Trophoblast cell (in vitro differentiated cells and primary cell): Measurements from ENCODE around the gene TBCD.

Experiments
- DNase-seq, 2 donors: peaks; one replicate each; pipeline ENCODE4 v3.0.0-alpha.2; 2016
- H2AFZ ChIP-seq: 2 replicates; pipeline ENCODE4 v1.6.1; 2013; ENCODE audit warnings: low read length, moderate library complexity, mild to moderate bottlenecking; ENCODE audit not compliant: insufficient read depth, poor library complexity
- H2AK5ac ChIP-seq: 2 replicates; pipeline ENCODE4 v1.6.1; 2013; ENCODE audit warnings: mild to moderate bottlenecking, low read length
- H2BK120ac ChIP-seq: 2 replicates; pipeline ENCODE4 v1.6.1; 2013; ENCODE audit warnings: low read length, mild to moderate bottlenecking, moderate library complexity; ENCODE audit not compliant: insufficient read depth, poor library complexity
- H2BK12ac ChIP-seq: 2 replicates; pipeline ENCODE4 v1.6.1; 2013; ENCODE audit warnings: mild to moderate bottlenecking, low read length, moderate library complexity
- H2BK5ac ChIP-seq: 2 replicates; pipeline ENCODE4 v1.6.1; 2013; ENCODE audit warnings: low read length, low read depth, moderate library complexity, mild to moderate bottlenecking; ENCODE audit not compliant: poor library complexity
- H3K14ac ChIP-seq: 2 replicates; pipeline ENCODE4 v1.6.1; 2013; ENCODE audit warnings: mild to moderate bottlenecking, low read length
- H3K18ac ChIP-seq: 2 replicates; pipeline ENCODE4 v1.6.1; 2013; ENCODE audit warnings: mild to moderate bottlenecking, low read length
- H3K23ac ChIP-seq: 2 replicates; pipeline ENCODE4 v1.6.1; 2013; ENCODE audit warnings: low read length
- H3K27ac ChIP-seq: 2 replicates; pipeline ENCODE4 v1.5.1; 2013; ENCODE audit warnings: low read depth, mild to moderate bottlenecking, inconsistent platforms, low read length, moderate library complexity
- H3K27me3 ChIP-seq: 2 replicates; pipeline ENCODE4 v1.6.1; 2013; ENCODE audit warnings: inconsistent platforms, mild to moderate bottlenecking, low read length, moderate library complexity; ENCODE audit not compliant: insufficient read depth
- H3K36me3 ChIP-seq, 2 experiments: 1 replicate in 1 of 2; 2 replicates in 1 of 2; pipeline ENCODE4 v1.6.1; 2013; ENCODE audit warnings: low read length in 2 of 2, mild to moderate bottlenecking in 2 of 2, moderate library complexity in 1 of 2; ENCODE audit not compliant: insufficient read depth in 2 of 2, control insufficient read depth in 1 of 2
- H3K4ac ChIP-seq: 2 replicates; pipeline ENCODE4 v1.6.1; 2013; ENCODE audit warnings: low read depth, mild to moderate bottlenecking, low read length, moderate library complexity
- H3K4me1 ChIP-seq, 2 experiments: 1 replicate in 1 of 2; 2 replicates in 1 of 2; pipeline ENCODE4 v1.6.1; 2013; ENCODE audit warnings: low read length in 2 of 2, mild to moderate bottlenecking in 2 of 2, moderate library complexity in 1 of 2; ENCODE audit not compliant: insufficient read depth in 2 of 2, control insufficient read depth in 1 of 2
- H3K4me2 ChIP-seq: 2 replicates; pipeline ENCODE4 v1.6.1; 2013; ENCODE audit warnings: inconsistent platforms, mild to moderate bottlenecking, low read length, moderate library complexity
- H3K4me3 ChIP-seq: 2 replicates; pipeline ENCODE4 v1.5.1; 2013; ENCODE audit warnings: mild to moderate bottlenecking, low read depth, low read length, inconsistent platforms
- H3K79me1 ChIP-seq: one replicate; pipeline ENCODE4 v1.6.1; 2013; ENCODE audit warnings: low read length
- H3K79me2 ChIP-seq: 2 replicates; pipeline ENCODE4 v1.6.1; 2013; ENCODE audit warnings: low read length, mild to moderate bottlenecking; ENCODE audit not compliant: control insufficient read depth, insufficient read depth, poor library complexity
- H3K9ac ChIP-seq: 2 replicates; pipeline ENCODE4 v1.6.1; 2013; ENCODE audit warnings: mild to moderate bottlenecking, low read length
- H3K9me3 ChIP-seq: 2 replicates; pipeline ENCODE4 v1.6.1; 2013; ENCODE audit warnings: low read depth, mild to moderate bottlenecking, control low read depth, inconsistent platforms, low read length; ENCODE audit not compliant: insufficient read depth
- H4K12ac ChIP-seq: 2 replicates; pipeline ENCODE4 v1.6.1; 2013; ENCODE audit warnings: low read depth, mild to moderate bottlenecking, low read length, moderate library complexity
- H4K8ac ChIP-seq: 2 replicates; pipeline ENCODE4 v1.6.1; 2013; ENCODE audit warnings: low read depth, mild to moderate bottlenecking, low read length, moderate library complexity
- H4K91ac ChIP-seq: one replicate; pipeline ENCODE4 v1.6.1; 2013; ENCODE audit warnings: low read depth, mild to moderate bottlenecking, low read length, moderate library complexity
- WGBS: extraction: QIAGEN DNeasy Blood & Tissue Kit; methylation state at CpG from one replicate; pipeline ENCODE4 v1.1.7; 2013; ENCODE audit warnings: missing lambda C conversion rate; ENCODE audit not compliant: insufficient read length, insufficient coverage; ENCODE audit errors: extremely low coverage; 5-methylcytosine and 5-hydroxymethylcytosine counted together

TBCD gene

DNA sequence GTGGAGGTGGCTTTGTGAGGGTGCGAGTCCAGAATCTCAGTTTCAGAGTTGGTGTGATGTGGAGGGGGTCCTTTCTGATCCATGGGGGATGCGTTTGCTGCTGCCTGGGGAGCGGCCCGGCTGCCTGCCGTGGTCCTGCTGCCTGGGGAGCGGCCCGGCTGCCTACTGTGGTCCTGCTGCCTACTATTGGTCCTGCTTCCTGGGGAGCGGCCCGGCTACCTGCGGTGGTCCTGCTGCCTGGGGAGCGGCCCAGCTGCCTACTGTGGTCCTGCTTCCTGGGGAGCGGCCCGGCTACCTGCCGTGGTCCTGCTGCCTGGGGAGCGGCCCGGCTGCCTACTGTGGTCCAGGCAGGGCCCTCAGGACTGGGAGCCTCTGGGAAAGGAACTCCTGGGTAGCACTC lies 149.5 kb downstream of the TBCD start:
- Histone ChIP-seq H3K23ac (no peak overlapping the region), H3K36me3 (peaks cover 3 to 13% of the 10 kb centered on the region in 2 experiments), H3K9ac (no peak overlapping the region), H3K9me3 (peaks cover 4% of the 10 kb centered on the region), H3K4ac (no peak overlapping the region), H3K4me3 (no peak overlapping the region), H3K18ac (no peak overlapping the region), H2AK5ac (no peak overlapping the region), H3K27ac (no peak overlapping the region), H2AFZ (no peak overlapping the region), H2BK120ac (no peak overlapping the region), H3K27me3 (no peaks in the 10 kb centered on the region), H2BK5ac (no peak overlapping the region), H3K79me2 (no peaks in the 10 kb centered on the region), H4K12ac (no peak overlapping the region), H2BK12ac (no peak overlapping the region), H3K4me2 (no peak overlapping the region), H4K91ac (no peak overlapping the region), H3K79me1 (no peaks in the 10 kb centered on the region), H4K8ac (no peak overlapping the region), H3K14ac (no peak overlapping the region), H3K4me1 (peaks cover 0 to 5% of the 10 kb centered on the region in 2 experiments)
- no peak for DNase-seq
- WGBS, result no CpG with 5 or more reads among the region's 16 CpGs

GRCh38 chr17:82901856-82902255 lies 150.0 kb downstream of the TBCD start:
- no peak overlapping the region for H3K4me2 ChIP-seq
- DNase-seq, result no peak
- H3K9ac ChIP-seq, result no peak overlapping the region

DNA sequence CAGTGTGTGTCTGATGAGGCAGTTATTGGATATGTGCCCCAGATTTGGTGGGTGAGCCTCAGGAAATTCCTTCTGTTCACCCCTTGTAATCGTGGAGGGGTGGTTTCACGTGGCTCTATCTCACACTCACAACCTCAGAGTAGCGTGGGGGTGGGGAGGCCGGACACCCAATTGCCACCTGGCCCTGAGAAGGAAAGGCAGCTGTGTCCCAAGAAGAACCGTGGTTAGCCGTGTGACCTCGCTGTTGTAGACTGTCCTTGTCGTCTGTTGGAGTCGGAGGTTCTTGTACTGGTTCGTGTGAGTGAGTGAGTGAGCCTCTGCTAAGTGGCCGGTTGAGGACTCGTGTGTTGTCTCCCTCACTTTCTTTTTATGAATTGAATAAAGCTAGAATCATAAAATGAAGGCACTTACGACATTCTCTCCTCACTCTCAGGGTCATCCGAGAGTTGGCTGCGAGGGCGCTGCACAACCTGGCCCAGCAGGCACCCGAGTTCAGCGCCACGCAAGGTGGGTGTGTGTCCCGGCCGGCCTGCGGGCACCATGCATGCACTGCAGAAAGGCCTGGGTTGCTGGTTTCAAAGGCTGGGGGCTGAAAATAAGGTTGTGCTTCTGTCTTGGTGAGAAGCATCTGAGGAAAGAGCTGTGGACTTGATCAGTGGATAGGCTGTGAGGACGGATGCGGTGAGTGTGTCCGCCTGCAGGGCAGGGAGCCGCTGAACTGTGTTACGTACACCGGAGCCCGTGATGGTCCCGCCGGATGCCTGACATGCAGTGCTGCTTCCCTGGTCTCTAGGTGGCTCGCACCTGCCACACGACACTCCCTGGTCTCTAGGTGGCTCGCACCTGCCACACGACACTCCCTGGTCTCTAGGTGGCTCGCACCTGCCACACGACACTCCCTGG lies 151.4 kb downstream of the TBCD start:
- peaks cover 10 to 13% of the 10 kb centered on the region in 2 experiments for H3K36me3 ChIP-seq
- peaks cover 0 to 5% of the 10 kb centered on the region in 2 experiments for H3K4me1 ChIP-seq
- H4K12ac ChIP-seq, result no peak overlapping the region
- H2AK5ac ChIP-seq, result no peak overlapping the region
- H2AFZ ChIP-seq, result no peak overlapping the region
- no CpG with 5 or more reads among the region's 37 CpGs for WGBS
- no peak overlapping the region for H2BK12ac ChIP-seq
- H3K9me3 ChIP-seq, result peaks cover 3% of the 10 kb centered on the region
- no peak overlapping the region for H2BK5ac ChIP-seq
- H3K27me3 ChIP-seq, result no peaks in the 10 kb centered on the region
- H3K79me2 ChIP-seq, result no peaks in the 10 kb centered on the region
- H2BK120ac ChIP-seq, result no peak overlapping the region
- no peaks in the 10 kb centered on the region for H3K79me1 ChIP-seq
- no peak overlapping the region for H3K4me3 ChIP-seq
- no peak overlapping the region for H3K4me2 ChIP-seq
- DNase-seq, result no peak
- no peak overlapping the region for H4K8ac ChIP-seq
- H3K14ac ChIP-seq, result no peak overlapping the region
- H3K9ac ChIP-seq, result no peak overlapping the region
- no peak overlapping the region for H3K23ac ChIP-seq
- no peak overlapping the region for H3K18ac ChIP-seq
- H4K91ac ChIP-seq, result no peak overlapping the region
- no peak overlapping the region for H3K27ac ChIP-seq
- no peak overlapping the region for H3K4ac ChIP-seq

More at GRCh38 chr17:82901856-82902255, 150.0 kb downstream of the TBCD start:
- Histone ChIP-seq H2AK5ac (no peak overlapping the region), H3K27me3 (no peaks in the 10 kb centered on the region), H3K18ac (no peak overlapping the region), H3K27ac (no peak overlapping the region), H3K9me3 (peaks cover 3% of the 10 kb centered on the region), H4K91ac (no peak overlapping the region), H3K36me3 (peaks cover 7 to 13% of the 10 kb centered on the region in 2 experiments), H3K23ac (no peak overlapping the region), H2BK12ac (no peak overlapping the region), H3K4ac (no peak overlapping the region), H4K12ac (no peak overlapping the region), H3K4me3 (no peak overlapping the region), H3K4me1 (peaks cover 0 to 5% of the 10 kb centered on the region in 2 experiments), H3K79me2 (no peaks in the 10 kb centered on the region), H2BK120ac (no peak overlapping the region), H3K14ac (no peak overlapping the region), H3K79me1 (no peaks in the 10 kb centered on the region), H2AFZ (no peak overlapping the region), H2BK5ac (no peak overlapping the region), H4K8ac (no peak overlapping the region)
- no CpG with 5 or more reads among the region's 16 CpGs for WGBS

- Histone ChIP-seq H3K23ac (no peak overlapping the region), H3K18ac (no peak overlapping the region), H2AK5ac (no peak overlapping the region), H2AFZ (no peak overlapping the region), H4K12ac (no peak overlapping the region), H3K4me2 (no peak overlapping the region), H3K79me1 (no peaks in the 10 kb centered on the region), H2BK120ac (no peak overlapping the region), H3K4me3 (no peak overlapping the region), H3K9ac (no peak overlapping the region), H3K9me3 (no peaks in the 10 kb centered on the region), H3K14ac (no peak overlapping the region), H2BK5ac (no peak overlapping the region), H4K8ac (no peak overlapping the region), H3K27me3 (no peaks in the 10 kb centered on the region), H4K91ac (no peak overlapping the region), H3K79me2 (no peaks in the 10 kb centered on the region), H3K36me3 (peaks cover 9 to 10% of the 10 kb centered on the region in 2 experiments), H2BK12ac (no peak overlapping the region), H3K4me1 (peaks cover 0 to 5% of the 10 kb centered on the region in 2 experiments), H3K27ac (no peak overlapping the region), H3K4ac (no peak overlapping the region)
- WGBS, result no CpG with 5 or more reads among the region's 20 CpGs
- DNase-seq, result no peak
Measured at GRCh38 chr17:82905130-82905529, 153.3 kb downstream of the TBCD start.
